EL (cell line): ENCODE measurements around the gene FPR1.

ENCODE experiments used
- DNase-seq: peaks from one replicate; pipeline ENCODE4 v3.0.0-alpha.2; 2016

FPR1 gene

DNA sequence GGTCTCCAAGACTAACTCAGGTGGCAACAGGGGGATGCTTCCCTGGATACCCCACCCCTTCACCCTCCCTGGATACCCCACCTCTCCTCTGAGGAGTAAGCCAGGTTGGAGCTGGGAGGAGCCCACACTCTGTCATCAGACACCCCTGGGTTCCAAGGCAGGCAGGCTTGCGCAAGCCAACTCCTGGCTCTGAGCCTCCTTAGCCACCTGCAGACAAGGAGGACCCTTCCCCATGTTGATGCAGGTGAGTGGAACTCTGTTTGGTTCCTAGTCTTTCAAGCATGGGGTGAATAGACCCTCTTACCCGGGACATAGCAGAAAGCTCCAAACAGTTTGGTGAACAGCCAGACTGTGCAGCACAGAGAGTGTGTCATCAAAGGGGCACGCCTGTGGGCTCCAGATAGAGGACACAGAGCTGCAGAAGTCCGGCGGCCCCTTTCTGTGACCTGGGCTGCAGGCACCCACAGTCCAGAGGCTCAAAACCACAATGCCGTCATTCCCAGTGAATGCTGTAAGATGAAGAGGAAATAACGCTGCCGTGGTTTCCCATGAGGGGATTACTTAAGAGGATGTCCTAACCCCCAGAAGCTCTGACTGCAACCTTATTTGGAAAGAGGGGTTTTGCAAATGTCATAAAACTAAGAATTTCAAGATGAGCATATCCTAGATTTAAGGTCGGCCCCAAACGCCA lies 15.8 kb downstream of the FPR1 start:
- DNase-seq, result peak; percentile 83

DNA sequence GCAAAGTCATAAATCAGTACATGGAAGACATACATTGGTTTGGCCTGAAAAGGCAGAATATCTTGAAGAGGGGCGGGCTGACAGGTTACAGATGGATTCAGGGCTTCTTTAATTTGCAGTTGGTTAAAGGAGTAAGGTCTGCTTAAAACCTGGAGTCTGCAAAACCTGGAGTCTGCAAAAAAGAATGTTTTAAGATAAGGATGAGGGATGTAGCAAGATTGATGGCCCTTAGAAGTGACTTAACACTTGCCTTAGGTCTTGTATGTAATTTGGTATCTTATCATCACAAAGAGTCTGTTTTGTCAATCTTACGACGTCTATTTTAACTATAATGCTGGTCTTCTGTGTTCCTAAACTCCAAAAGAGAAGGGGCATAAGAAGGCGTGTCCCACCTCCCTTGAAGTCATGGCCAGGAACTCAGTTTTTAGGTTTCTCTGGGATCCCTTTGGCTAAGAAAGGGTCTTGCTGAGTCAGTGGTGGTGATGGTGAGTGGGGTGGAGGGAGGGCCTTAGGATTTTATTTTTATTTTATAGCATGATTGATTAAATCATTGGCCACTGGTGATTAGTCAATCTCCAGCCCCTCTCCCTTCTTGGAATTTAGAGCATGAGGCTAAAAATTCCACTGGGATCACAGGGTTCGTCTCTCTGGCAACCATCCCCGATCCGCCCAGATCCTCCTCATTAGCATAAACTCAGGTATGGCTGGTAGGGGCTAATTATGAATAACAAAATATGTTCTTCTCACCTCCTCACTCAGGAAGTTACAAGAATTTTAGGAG lies 17.7 kb downstream of the FPR1 start:
- no peak for DNase-seq

DNA sequence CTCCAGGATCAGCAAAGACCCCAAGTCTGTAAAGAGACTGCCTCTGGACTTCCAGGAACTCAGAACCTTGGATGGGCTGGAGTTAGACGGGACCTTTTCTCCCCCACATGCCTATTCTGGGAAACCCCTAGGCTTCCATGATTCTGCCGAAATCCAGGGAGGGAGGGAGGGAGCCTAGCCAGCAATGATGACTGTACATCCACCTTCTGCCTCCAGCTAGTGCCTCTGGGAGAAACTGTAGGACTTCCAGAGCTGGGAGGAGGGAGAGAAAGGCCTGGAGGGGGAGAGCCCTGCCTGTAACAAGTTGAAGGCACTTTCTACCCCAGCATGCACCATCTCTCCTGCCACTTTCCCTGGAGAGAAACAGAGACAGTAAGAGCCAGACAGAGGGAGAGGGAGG lies 21.9 kb downstream of the FPR1 start:
- no peak for DNase-seq

DNA sequence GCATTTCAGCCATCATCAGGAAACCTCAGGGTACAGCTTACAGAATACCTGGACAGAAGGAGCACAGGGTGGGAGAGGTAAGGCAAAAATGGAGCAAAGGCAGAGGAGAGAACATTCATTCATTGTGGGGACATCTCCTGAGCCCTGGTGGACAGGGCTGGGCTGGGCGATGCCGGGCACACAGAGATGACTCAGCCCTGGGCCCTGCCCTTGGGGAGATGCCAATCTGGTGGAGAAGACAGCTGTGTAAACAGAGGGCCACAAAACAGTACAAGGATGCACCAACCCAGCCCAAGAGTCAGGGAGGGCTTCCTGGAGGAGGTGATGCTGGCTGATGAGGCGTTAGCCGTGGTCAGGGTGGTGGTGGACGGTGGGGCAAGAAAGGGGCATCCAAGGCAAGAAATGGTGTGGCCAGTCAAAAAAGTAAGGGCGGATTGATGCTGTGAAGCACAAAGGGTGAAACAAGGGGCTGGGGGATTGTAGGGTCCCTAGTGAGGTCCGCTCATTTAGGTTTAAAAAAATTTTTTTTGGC lies 24.3 kb downstream of the FPR1 start:
- peak; percentile 67 for DNase-seq

DNA sequence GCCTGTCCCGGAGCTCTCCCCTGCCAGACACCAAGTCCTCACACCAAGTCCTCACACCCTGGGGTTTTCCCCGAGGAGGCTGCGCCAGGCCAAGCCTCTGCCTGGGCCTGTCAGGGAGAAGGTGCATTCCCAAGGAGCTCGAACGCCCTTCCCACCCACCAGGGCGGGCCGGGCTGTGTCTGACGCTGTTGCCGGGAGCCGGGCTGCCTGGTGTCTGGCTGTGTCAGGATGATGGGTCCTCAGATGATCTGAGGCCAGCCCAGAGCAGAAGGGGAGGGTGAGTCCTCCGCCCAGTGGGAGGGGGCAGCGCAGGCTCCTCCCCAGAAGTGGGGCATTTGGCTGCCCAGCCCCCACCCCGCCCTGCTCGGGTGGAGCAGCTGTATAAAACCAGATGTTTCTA lies 25.6 kb downstream of the FPR1 start:
- DNase-seq, result peak; percentile 62

DNA sequence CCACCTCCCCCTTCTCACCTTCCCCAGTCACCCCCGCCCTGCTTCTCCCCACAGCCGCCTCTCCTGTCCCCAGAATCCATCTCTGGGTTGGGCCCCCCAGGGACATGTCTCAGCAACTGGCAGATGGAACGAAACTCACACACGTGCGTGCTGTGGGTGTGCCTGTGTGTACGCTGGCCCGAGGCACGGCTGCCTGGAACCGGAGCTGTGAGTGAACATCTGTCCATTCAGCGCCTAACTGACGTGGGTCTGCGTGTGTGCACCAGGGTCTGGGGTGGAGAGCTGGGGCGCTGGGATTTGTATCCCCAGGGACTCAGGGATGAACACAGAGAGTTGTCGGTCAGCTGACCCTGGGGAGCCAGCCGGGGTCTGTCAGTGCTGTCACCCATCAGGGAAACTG lies 27.1 kb downstream of the FPR1 start:
- no peak for DNase-seq

DNA sequence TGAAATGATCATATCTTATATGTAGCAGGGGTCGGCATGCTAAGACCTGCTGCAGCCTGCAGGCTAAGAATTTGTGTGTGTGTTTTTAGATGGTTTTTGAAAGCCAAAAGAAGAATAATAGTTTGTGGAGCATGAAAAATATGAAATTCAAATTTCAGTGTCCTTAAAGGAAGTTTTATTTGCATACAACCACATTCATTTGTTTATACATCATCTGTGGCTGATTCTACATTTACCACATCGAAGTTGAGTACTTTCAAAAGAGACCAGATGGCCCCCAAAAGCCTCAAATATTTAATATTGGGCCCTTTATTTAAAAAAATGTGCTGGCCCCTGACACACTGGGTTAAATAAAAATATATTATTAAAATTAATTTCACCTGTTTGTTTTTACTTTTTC lies 29.2 kb downstream of the FPR1 start:
- no peak for DNase-seq

DNA sequence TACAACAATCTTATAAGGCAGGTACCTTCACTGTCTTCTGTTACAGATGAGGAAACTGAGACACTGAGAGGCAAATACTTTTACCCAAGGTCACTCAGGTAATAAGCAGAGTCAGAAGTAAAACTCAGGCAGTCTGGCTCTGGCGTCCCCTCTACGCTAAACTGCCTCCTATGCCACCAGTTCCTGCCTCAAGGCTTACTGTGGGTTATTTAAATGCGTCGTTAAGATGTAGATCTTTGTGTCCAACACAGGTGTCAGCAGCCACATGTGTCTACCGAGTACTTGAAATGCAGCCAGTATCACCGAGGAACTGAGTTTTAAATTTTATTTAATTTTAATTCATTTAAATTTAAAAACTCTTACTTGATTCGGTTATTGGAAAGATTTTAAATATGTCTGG lies 29.8 kb downstream of the FPR1 start:
- DNase-seq, result no peak

DNA sequence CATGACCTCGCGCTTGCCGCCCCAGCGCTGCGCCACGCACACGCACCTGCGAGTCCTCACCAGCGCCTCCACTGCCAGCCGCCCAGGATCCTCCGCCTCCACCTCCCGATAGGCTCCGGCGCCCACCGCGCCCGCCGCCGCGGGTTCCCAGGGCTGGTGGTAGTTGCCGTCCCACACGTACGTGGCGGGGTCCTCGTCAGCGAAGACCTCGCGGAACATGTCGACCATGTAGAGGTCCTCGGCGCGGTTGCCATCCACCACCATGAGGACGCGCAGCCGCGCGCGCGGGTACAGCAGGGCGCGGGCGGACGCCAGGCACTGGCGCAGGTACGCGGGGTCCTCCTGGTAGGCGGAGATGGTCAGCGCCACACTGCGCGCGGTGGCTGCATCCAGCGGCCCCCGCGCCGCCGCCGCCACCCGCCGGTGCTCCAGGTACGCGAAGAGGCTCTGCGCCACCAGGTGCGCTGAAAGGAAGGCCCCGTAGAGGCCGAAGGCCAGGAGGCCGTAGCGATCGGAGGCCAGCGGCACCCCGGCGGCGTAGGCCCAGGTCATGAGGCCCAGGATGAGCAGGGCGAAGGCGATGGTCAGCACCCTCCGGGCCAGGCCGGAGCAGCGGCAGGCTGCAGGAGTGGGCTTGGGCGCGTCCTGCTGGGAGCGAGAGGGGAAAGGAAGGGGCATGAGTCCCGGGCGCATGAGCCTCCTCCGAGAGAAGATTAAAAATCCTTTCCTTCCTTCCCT lies 32.3 kb downstream of the FPR1 start:
- DNase-seq, result no peak

DNA sequence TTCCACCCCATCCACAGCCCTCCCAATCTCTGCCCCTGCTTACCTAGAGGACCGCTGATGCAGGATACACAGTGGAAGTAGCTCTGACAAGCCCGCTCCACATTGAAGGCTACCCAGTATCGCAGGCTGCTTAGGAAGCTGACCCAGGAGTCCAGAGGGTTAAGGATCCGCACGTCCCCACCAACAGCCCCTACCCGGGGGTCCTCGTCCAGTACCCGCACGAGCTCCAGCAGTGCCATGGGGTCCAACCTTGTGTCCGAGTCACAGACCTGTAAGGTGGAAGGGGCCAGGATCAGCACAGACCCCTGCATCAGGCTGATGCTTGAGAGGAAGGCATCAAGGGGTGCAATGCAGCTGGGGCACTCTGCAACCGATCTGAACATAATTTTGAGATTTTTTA lies 34.8 kb downstream of the FPR1 start:
- no peak for DNase-seq

DNA sequence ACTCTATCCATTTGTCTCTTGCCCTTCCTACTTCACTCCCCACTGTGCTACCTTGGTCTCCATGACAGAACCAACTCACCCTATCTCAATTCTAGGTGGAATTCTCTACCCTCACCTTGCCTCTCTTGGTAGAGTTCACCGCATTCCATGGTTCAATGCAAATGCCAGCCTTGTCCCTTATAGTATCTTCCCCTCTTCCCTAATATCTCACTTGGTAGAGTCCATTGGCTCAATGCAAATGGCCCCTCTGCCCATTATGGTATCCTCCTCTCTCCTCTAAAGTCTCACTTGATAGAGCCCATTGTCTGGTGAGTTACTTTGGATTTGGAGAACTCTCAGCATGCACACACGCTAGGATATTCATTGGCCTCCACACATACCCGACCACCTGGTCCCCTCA lies 35.8 kb downstream of the FPR1 start:
- DNase-seq, result no peak

DNA sequence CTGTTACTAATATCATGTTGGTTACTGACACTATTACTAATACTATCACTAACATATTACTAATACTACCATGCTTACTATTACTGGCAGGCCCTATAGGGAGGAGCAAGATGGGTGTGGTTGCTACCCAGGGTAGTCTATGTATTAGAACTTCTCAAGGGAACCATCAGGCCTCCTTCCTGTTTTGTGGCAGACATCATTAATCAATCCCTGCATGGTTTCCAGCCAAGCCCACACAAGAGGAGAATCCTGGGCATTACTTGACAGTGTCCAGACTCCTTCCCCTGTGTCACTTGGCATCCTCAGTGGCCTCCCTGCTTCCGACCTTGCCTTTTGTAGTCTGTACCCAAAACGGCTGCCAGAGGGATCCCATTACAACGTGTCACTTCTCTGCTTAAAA lies 36.8 kb downstream of the FPR1 start:
- no peak for DNase-seq

DNA sequence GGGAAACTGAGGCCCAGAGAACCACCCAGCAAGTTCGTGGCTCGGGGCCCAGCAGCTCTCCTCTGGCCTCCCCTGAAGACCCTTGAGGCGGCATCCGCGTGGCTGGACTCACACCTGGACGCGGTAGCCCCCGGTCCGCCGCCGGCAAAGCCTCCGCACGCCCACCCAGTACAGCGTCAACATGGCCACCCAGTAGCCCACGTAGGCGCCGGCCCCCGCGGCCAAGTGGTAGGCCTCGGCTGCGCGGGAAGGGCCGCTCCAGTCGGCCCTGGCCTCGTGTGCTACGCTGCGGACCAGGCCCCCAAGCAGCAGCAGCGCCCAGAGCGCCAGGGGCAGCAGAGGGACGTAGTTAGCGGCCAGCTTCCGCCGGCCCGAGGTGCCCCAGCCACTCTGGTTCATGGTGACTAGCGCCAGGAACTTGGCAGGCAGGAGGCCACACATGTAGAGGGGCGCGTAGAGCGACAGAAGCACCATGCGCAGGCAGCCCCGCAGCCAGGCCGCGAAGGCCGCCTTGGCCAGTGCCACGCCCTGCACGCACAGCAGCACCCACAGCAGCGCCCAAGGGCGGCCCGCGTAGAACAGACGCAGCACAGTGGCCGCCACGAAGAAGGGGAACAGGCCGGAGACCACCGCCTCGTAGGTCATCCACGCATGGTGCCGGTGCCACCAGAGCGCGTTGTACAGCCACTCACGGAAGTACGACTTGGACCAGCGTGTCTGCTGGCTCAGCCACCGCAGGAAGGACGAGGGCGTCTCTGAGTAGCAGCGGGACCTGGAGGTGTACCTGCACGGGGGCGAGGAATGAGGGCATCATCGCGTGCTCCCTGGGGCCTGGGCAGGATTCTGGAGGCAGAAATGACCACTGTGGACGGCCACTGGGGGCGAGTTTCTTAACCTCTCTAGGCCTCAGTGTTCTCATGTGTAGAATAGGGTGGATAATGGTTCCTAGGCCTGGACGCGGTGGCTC lies 38.1 kb downstream of the FPR1 start:
- no peak for DNase-seq

DNA sequence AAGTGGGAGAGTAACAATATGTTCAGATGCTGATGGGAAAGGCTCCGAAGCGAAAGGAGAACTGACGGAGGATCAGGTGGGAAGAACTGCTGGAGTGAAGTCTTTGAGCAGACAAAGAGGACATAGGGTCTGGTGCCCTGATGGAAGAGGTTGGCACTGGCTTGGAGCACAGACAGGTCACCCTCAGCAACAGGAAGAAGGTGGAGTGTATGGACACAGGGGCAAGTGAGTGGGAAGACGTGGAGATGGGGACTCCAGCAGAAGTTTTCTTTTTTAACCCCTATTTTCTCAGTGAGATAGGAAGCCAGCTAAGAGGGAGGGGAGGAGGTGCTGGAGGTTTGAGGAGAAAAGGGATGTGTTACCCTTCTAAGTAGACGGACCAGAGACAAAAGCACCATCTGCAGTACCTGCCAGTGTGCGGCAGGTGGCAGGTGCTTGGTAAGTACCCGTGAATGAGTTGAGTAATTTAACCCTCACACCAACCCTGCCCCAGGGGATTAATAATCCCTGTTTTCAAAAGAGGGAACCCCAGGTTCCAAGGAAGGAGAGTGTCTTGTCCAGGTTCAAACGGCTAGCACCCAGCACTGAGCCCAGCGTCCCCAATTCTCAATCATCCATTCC lies 39.1 kb downstream of the FPR1 start:
- DNase-seq, result peak; percentile 55

DNA sequence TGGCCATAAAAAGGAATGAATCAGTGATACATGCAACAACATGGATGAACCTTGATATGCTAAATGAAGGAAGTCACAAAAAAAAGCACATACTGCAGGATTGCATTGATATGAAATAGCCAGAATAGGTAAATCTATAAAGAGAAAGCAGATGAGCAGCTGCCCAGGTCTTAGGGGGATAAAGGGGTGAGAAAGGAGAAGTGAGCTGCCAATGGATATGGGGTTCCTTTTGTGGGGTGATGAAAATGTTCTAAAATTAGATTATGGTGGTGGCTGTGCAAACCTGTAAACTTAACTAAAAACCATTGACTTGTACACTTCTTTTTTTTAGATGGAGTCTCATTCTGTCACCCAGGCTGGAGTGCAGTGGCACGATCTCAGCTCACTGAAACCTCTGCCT lies 40.0 kb downstream of the FPR1 start:
- DNase-seq, result no peak

DNA sequence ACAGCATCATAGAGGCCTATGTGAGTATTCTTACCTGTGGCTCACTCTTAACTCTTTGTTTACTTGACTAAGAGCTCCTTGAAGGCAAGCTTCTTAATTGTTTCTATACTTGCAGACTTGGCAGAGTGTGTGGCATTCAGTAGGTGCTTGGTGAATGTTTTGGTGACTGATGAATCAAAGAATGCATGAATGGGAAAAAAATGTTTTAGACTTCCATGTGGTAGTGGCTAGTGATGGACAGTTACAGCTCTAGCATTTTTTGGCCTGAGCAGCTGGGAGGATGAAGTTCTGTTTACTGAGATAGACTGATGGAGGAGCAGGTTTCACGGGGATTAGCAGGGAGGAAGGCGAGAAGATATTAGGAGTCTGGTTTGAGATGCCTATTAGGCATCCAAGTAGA lies 41.5 kb downstream of the FPR1 start:
- DNase-seq, result peak; percentile 32

DNA sequence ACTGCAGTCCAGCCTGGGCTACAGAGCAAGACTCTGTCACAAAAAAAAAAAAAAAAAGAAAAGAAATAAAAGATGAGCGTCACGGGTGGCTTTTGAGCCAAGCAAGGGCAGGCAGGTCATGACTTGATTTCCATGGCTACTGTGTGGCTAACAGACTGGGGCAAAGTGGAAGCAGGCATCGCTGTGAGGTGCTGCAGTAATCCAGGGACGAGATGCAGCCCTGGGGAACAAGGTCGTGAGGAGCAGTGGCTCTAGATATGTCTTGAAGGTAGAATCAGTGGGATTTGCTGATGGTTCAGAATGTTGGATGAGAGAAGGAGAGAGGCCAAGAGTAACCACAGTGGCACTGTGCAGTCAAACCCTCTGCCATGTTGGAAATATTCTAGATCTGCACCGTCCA lies 42.1 kb downstream of the FPR1 start:
- no peak for DNase-seq

DNA sequence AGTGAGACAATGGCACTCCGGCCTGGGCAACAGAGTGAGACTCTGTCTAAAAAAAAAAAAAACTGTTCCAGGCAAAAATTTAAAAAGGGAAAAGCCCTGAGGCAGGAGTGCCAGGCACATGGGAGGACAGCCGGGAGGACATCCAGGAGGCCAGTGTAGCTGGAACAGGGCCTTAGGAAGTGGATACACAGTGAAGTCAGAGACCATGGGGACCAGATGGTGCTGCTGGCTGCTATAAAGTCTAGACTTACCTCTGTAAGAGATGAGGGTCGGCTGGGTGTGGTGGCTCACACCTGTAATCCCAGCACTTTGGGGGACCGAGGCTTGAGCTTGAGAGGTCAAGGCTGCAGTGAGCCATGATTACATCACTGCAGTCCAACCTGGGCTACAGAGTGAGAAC lies 42.9 kb downstream of the FPR1 start:
- no peak for DNase-seq

DNA sequence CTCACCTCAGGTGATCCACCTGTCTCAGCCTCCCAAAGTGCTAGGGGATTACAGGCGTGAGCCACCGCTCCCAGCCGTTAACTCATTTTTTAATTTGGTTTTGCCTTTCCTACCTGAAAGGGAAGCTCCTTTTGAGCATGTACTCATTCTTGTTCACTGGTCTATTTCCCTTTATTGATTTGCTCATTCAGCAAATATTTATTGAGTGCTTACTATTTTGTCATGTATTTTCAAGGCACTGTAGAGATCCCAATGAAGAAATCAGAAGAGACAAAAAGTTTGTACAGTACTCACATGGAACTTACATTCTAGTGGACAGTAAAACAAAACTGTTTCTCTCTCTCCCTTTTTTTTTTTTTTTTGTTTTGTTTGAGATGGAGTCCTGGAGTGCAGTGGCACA lies 44.8 kb downstream of the FPR1 start:
- no peak for DNase-seq

DNA sequence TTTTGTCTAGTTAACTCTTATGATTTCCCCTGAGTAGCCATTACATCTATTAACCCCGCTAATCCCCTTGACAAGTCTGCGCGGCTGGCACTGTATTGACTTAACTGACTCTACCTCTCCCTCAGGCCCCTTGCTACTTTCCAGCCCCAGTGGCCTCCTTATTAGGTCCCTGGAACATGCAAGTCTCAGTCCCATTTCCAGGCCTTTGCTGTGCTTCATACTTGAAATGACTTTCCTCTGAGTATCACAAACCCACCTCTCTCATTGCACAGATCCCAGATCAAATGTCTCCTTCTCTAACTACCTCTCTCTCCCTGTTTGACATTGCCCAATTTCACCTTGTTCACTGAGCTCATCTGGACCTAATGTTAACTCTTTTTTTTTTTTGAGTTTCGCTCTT lies 45.4 kb downstream of the FPR1 start:
- no peak for DNase-seq

DNA sequence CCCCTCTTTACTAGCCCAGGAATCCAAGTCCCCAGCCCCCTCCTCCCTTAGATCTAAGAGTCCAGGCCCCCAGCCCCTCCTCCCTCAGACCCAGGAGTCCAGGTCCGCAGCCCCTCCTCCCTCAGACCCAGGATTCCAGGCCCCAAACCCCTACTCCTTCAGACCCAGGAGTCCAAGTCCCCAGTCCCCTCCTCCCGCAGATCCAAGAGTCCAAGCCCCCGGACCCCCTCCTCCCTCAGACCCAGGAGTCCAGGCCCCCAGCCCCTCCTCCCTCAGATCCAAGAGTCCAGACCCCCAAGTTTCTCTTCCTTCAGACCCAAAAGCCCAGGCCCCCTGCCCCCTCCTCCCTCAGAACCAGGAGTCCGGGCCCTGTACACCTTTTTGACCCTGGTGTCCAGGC lies 47.1 kb downstream of the FPR1 start:
- no peak for DNase-seq
